Measurements from ENCODE around the gene SMG6.

Gene SMG6

DNA sequence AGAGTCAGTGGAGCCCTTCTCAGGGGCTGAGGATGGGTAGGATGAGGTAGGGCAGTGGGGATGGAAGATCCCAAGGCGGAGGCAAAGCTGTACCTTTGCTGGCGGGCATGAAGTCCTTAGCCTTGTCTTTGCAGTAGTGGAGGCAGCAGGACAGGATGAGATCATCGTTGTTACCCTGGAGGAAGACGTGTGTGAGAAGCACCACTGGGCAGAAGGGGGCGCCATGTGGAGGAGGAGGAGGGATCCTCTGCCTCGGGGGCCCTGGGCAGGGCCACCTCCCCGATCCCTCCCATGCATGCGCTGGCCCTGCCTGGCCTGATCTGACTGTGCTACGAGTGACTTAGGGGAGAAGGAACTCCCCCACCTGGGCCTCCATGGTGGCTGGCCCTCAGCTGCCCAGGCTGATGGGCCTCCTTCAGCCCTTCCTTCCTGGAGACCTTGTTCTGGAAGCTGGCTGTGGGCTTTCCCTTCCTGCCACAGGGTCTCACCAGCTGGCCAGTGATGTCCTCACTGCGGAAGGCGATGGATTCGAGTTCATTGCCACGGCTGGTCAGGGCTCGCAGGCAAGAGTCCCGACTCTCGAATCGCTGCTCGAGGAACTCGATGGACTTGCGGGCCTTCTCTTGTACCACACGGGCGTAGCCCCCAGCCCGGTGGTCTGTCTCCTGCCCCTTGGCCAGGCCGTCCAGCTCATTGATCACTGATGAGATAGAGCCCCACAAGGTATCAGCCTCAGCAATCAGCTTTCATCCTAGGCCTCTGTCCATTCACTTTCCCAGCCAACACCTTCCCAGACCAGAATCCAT, 238.4 kb downstream of the SMG6 start:
- Histone ChIP-seq H3K36me3 (peaks cover 65% of the 10 kb centered on the region), H3K4me3 (ENCODE audit: low read depth in 1 of 2, low read length in 1 of 2) (no peak overlapping the region), H3K9me3 (no peaks in the 10 kb centered on the region), H3K27ac (no peak overlapping the region), H3K4me1 (ENCODE audit: control insufficient read depth in 1 of 2, insufficient read depth in 1 of 2, low read depth in 1 of 2, low read length in 1 of 2) (peaks cover 11% of the 10 kb centered on the region in 2 experiments), H3K27me3 (no peaks in the 10 kb centered on the region)
- TF ChIP-seq, protein P1, sequence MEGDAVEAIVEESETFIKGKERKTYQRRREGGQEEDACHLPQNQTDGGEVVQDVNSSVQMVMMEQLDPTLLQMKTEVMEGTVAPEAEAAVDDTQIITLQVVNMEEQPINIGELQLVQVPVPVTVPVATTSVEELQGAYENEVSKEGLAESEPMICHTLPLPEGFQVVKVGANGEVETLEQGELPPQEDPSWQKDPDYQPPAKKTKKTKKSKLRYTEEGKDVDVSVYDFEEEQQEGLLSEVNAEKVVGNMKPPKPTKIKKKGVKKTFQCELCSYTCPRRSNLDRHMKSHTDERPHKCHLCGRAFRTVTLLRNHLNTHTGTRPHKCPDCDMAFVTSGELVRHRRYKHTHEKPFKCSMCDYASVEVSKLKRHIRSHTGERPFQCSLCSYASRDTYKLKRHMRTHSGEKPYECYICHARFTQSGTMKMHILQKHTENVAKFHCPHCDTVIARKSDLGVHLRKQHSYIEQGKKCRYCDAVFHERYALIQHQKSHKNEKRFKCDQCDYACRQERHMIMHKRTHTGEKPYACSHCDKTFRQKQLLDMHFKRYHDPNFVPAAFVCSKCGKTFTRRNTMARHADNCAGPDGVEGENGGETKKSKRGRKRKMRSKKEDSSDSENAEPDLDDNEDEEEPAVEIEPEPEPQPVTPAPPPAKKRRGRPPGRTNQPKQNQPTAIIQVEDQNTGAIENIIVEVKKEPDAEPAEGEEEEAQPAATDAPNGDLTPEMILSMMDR (IDR thresholded peaks at IDR 0.05): no peak

DNA sequence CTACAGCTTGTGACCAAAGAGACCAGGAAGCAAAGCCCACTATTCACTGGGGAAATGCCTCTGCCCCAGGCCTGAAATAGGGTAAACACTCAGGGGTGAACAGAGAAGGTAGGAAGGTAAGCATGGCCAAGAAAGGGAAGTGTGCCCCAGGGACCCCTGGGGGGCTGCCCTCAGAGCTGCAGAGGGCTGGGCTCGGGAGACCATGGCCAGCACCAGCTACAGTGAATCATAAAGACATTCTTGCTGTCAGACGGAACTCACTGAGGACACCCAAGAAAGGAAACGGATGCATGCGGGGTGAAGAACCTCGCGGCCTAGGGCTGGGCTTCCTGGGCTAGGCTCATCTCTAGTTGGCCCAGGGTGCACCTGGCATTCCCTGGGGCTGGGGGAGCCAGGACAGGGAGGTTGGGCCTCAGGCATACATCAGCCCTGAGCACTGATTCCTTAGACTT, 239.0 kb downstream of the SMG6 start:
- Histone ChIP-seq H3K36me3 (peaks cover 65% of the 10 kb centered on the region), H3K9me3 (no peaks in the 10 kb centered on the region), H3K4me3 (ENCODE audit: low read depth in 1 of 2, low read length in 1 of 2) (no peak overlapping the region), H3K4me1 (ENCODE audit: control insufficient read depth in 1 of 2, insufficient read depth in 1 of 2, low read depth in 1 of 2, low read length in 1 of 2) (peaks cover 17 to 18% of the 10 kb centered on the region in 2 experiments), H3K27ac (no peak overlapping the region), H3K27me3 (no peaks in the 10 kb centered on the region)
- TF ChIP-seq, protein P1 (IDR thresholded peaks at IDR 0.05): no peak

DNA sequence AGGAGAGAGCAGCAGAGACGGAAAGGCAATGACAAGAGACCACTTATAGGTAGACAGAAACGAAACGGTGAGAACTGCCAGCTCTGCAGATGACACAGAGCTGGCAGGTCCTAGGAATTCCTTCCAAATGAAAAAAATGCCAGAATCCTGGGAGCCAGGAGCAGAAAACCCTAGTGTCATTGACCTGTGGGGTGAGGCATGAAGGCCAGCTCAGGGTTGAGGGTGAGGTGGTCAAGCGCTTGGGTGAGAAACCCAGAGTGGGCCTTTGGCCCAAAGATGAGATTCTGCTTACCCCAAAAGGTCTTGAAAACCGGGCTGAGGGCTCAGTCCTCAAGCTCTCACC, 239.5 kb downstream of the SMG6 start:
- no peak overlapping the region for H3K4me3 ChIP-seq (ENCODE audit: low read depth in 1 of 2, low read length in 1 of 2)
- no peaks in the 10 kb centered on the region for H3K27me3 ChIP-seq
- no peaks in the 10 kb centered on the region for H3K9me3 ChIP-seq
- TF ChIP-seq, protein P1 (IDR thresholded peaks at IDR 0.05): no peak
- peaks cover 21 to 22% of the 10 kb centered on the region in 2 experiments for H3K4me1 ChIP-seq (ENCODE audit: control insufficient read depth in 1 of 2, insufficient read depth in 1 of 2, low read depth in 1 of 2, low read length in 1 of 2)
- H3K27ac ChIP-seq: no peak overlapping the region
- H3K36me3 ChIP-seq: peaks cover 65% of the 10 kb centered on the region

DNA sequence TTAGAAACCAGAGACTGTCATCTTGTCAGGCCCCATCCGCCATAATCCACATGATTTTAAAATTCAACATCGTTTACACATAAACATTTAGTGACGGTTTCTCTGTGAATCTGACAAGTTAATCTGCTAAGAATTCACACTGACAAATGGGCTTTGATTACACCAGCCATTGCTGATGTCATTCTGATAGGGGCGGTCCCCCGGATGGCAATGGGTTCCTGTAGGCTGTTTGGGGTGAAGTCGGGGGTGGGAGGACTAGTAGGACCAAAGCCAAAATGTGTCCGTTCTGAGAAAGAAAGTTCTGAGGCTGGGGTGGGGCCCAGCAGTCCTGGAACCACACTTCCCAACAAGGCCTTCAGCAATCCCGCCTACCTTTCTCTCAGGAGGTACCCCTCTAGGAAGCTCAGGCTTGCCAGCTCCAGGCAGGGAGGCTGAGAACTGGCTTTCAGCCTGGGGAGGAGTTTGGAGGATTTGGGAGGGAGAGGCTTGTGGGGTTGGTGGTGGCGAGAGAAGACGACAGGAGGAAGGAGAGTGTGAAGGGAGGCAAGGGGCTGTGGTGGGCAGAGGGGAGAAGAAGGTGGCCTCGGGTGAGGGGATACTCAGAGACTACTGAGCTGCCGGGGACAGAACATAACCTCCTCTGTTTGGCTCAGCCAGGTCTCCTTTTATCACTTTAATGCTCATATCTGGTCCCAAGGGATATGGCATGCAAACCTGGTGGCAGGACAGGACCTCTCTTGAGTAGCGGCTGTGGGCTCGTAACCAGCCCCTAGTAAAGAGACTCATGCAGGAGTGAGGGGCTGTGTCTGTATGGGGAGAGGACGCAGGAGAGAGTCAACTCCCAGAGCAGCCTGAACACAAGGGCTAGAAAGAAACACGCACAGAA, 240.1 kb downstream of the SMG6 start:
- Histone ChIP-seq H3K36me3 (peaks cover 61% of the 10 kb centered on the region), H3K27ac (no peak overlapping the region), H3K27me3 (peaks cover 2% of the 10 kb centered on the region), H3K4me1 (ENCODE audit: control insufficient read depth in 1 of 2, insufficient read depth in 1 of 2, low read depth in 1 of 2, low read length in 1 of 2) (peaks cover 21 to 27% of the 10 kb centered on the region in 2 experiments), H3K4me3 (ENCODE audit: low read depth in 1 of 2, low read length in 1 of 2) (no peak overlapping the region), H3K9me3 (no peaks in the 10 kb centered on the region)
- TF ChIP-seq, protein P1 (IDR thresholded peaks at IDR 0.05): no peak

DNA sequence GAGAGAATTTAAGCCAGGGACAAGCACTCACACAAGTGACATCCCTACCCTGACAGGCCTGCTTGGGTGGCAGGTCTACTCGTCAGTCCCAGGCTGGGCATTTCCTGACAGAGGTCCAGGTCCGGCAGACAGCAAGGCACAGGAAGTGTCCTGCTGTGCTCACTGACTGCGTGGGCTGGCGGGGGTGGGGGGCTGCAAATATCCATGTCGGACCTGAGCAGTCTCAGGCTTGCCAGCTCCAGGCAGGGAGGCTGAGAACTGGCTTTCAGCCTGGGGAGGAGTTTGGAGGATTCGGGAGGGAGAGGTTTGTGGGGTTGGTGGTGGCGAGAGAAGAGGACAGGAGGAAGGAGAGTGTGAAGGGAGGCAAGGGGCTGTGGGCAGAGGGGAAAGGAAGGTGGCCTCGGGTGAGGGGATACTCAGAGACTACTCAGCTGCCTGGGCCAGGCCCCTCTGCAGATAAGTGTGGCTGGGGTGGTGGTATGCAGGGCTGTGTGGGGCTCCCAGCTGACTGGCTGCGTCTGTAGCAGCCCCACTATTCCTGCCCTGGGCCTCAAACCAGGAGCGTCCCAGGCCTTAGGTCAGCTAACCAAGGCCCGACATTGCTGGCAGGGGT, 240.9 kb downstream of the SMG6 start:
- Histone ChIP-seq H3K36me3 (peaks cover 54% of the 10 kb centered on the region), H3K4me3 (ENCODE audit: low read depth in 1 of 2, low read length in 1 of 2) (no peak overlapping the region), H3K9me3 (no peaks in the 10 kb centered on the region), H3K27ac (no peak overlapping the region), H3K4me1 (ENCODE audit: control insufficient read depth in 1 of 2, insufficient read depth in 1 of 2, low read depth in 1 of 2, low read length in 1 of 2) (peaks cover 28 to 35% of the 10 kb centered on the region in 2 experiments), H3K27me3 (peaks cover 10% of the 10 kb centered on the region)
- TF ChIP-seq, protein P1 (IDR thresholded peaks at IDR 0.05): no peak

All from neutrophil (primary cell).